ENCODE measurements around the gene CTTN.

The CTTN gene

DNA sequence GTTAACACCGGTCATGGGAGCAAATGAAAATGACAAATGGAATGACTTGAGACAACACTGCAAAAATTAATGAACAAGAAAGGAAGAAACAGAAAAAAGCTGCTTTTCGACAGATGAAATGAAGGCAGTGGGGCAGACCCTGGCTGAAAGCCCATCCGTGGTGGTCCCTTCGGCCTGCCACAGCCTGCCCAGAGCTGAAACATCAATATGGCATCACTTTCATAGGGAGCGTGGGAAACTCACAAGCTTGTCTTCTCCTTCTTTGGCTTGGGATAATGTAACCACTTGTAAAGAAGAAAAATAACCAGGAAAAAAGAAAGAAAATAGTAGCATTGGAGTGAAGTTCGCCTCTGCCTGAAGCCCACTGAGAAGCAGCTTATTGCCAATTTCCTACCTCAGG is 78.8 kb downstream of the CTTN start:
- no peak for DNase-seq (ENCODE audit: low spot score)

DNA sequence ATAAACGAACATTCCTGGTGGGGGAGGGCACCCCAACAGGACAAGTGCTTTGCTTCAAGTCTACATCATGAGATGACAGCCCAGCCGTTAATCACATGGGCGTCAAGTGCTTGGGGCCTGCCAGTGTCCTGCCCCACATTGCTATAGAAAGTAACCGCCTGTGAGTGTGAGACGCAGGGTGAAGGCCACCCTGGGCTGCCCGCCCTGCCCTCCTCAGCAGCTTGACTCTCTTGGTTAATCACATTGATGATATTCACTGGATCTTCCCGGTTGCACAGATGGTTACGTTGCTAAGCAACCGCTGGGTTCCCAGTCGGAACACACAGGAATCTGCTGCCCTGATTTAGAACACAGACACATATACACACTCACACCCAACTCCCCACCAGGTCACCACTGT is 79.3 kb downstream of the CTTN start:
- DNase-seq (ENCODE audit: low spot score) = no peak

DNA sequence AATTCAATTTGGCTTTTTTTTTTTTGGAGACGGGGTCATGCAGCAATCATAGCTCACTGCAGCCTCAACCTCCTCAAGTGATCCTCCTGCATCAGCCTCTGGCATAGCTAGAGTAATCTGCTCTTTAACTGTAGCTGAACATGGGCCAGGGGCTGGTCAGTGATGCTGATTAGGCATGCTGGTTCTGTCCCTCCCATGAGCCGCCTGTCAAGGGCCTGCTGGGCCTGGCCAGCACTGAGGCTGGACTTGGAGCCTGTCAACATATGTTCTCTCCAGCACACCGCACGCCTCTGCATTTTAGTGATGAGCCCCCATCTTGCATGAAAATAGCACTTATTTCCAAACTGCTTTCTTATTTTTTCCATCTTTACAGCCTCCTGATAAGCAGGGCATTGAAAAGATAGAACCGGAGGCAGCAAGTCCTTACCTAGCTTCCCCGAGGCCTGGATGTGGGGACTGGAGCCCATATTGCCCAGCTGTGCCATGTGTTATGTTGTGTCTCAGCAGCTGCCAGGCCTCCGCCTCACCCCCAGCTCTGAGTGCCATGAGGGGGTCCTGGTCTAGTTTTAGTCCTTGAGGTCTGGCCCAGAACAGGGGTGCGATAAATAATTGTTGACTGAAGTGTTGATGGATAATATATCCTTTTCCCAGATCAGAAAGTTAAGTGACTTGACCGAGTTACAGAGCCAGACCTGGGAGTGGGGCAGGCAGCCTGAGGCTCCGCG is 80.0 kb downstream of the CTTN start:
- DNase-seq (ENCODE audit: low spot score) = no peak

DNA sequence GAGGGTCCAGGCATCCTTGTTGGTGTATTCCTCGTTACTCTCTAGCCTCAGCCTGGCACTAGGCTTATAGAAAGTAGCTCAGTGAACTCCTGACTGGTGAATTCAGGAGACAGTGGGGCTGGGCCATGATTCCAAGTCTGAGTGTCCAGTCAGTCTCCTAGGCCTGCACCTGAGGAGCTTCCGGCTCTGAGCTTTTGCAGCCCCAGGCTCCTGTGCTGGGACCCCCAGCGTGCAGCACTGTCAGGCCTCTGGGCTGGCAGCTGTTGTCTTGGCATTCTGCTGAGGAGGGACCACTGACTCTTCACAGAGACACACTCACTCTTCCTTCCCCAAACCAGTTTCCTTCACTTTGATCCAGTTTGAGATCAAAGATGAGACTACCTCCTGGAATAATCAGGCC is 82.4 kb downstream of the CTTN start:
- no peak for DNase-seq (ENCODE audit: low spot score)

DNA sequence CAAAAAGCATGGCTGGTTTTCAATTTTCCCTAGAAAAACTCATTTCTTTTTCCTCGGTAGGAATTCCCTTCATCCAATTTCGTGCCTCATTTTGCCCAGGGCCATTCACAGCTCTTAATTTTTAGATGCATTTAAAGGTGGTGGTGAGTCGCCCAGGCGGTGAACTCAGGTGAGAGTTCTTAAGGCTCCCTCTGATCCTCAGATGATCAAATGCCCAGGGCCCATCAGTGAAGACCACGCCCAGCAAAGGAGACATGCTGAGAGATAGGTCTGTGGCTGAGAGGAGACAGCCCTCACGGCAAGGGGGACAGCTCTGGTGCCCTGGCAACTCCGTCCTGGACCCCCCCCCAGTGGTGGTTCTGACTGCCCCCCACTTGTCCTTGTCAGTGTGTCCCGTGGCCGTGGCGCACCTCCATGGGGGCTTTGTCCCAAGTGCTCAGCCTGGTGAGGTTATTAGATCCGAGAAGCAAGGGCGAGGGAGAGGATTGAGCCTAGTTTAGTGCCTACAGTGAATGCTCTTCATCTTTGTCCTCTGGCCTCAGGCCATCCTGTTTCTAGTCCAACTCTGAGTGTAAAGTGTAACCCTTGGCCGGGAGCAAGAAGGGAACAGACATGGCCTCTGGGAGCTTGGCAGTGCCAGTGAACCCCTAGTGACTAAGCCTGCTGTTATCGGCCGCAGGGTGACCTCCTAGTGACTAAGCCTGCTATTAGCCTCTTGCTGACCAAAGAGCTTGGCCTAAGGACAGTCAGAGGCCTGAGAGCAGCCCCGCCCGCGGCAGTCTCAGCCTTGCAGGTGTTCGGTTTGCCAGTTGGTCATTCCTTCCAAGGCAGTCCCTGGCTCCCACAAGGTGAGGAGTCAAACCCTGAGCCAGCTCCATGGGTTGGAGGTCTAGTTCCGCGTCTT is 83.5 kb downstream of the CTTN start:
- no peak for DNase-seq (ENCODE audit: low spot score)

DNA sequence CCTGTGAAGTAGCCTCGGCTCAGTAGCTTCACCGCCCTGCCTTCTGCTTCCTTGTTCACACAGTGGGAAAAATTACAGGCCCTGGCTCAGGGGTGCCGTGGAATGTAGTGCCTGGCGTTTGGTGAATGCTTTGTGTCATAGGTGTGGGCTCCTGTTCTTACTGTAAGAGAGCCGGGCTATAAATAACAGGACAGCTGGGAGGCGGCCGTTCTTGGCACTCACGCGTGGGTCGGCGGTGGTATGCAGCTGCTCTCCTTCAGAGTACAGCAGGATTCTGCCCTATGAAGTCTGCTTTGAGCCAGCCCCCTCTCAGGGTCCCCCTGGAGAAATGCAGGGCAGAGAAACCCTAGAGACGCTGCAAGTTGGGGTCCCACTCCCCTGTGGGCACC is 84.2 kb downstream of the CTTN start:
- no peak for DNase-seq (ENCODE audit: low spot score)

DNA sequence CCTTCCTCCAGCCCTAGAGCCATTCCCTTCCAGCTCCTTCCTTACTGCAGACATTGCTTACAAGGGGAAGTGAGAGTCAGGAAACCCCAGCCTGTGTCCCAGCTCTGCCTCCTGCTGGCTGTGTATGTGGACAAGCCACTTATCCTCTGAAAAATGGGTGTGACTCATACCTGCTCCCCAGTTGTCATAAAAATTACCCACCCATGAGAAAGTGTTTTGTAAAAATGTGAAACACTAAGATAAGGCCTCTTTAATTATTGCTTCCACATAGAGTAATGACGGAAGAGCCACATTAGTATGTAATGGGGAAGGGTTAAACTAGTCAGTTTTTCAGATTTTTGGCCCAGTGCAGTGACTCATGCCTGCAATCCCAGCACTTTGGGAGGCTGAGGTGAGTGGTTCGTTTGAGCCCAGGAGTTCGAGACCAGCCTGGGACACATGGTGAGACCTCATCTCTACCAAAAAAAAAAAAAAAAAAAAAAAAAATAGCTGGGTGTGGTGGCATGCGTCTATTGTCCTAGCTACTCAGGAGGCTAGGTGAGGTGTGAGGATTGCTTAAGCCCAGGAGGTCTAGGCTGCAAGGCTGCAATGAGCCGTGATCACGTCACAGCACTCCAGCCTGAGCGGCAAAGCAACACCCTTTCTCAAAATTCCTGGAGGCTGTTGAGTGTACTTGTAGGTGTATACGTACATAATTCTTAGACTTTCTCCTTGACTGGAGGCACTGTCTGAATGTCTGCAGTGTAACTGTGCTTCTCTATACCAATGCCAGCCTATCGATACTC is 84.9 kb downstream of the CTTN start:
- no peak for DNase-seq (ENCODE audit: low spot score)

DNA sequence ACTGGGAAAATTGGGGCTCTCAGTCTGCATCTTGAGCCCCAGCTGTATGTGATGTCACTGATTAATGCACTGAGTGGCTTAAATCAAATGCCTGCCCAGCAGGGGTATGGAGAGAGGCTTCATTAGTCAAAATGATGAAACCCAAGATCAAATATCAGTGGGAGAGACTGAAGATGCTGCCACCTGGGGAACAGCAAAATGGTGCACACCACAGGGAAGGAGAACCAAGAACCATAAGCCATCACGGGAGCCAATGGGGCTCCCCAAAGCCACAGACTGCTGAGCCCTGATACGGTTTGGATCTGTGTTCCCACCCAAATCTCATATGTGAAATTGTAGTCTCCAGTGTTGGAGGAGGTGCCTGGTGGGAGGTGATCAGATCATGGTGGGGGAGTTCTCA is 85.6 kb downstream of the CTTN start:
- DNase-seq (ENCODE audit: low spot score) = no peak

DNA sequence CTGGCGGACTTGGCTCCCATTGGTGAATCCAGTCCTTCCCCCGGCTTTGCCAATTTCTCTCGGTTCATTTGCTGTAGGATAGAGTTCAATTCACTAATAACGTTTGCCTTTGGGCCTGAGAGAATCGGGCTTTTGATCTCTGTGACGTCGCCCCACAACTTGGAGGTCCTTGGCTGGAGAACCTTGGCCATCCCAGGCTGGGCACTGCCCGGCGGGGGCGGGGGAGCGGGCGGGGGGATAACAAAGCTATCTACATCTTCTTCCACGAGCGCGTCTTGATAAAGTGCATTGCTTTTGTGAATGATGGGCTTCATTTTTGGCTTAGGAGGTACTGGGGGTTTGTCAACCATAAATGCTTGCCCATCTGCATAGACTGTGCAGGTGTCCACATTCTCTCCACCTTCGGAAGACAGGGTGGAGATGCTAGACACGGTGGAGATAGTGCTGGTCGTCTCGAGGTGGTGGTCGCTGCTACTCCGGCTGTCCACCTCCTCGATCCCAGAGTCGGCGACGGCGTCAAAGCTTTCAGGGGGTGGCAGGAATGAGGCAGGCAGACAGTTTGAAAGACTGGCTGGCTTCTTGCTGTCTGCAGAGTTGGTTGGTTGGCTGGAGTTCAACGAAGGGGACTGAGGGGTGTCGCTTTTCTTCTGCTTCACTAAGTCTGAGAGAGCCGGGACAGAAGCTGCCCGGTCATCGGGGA is 87.1 kb downstream of the CTTN start:
- DNase-seq (ENCODE audit: low spot score) = no peak

DNA sequence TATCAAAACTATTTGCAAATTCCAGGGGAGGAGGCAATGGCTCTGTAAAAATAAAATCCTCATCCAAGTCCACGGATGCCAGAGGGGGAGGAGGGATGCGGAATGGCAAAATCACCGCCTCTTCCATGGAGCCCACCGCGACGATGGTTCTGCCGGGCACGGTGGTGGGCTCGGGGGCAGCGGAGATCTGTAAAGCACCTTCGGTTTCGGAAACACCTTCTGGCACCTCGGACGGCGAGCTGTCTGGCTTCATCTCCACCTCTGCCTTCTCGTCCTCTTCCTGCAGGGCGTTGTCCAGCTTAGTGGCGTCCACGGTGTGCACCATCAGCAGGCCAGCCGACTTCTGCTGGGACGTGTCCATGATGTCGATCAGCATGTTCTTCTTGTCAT is 87.7 kb downstream of the CTTN start:
- DNase-seq (ENCODE audit: low spot score) = no peak
